ENCODE data around the gene GRID1.

- no peak for TF ChIP-seq POLR2A (IDR thresholded peaks at IDR 0.05; ENCODE audit: low read length)
- no peak for TF ChIP-seq GATA1 (IDR thresholded peaks at IDR 0.05; ENCODE audit: low read depth, low read length)
Measured at GRCh38 chr10:86046845-86047460, 319.6 kb downstream of the GRID1 start.

Measured in erythroblast (primary cell).